ENCODE results near the gene UBIAD1. TPM values are rescaled to one million over a fixed set of nuclear protein-coding genes. Genes with fewer than 3 reads are reported as not detected.
A peak's percentile ranks its signal among the peaks of the same experiment; 100 is the strongest.

UBIAD1 gene
- polyA plus RNA-seq, 12 donors: 11.7 to 19.9 (median 15.0) TPM; not detected in 1

DNA sequence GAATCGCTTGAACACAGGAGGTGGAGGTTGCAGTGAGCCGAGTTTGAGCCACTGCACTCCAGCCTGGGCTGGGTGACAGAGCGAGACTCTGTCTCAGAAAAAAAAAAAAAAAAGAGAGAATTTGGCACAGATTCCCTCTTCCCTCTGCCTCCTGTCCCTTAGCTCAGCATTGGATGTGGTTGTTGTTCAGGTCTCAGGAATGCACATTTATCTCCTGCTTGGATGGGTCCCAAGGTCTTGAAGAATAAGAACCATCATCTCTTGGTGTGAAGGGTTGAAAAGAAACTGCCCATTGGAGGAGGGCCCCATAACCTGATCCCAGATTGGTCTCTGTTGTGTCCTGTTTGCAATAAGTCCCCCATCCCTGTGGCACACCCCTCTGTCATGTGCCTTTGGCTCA is 34.9 kb downstream of the UBIAD1 start:
- DNase-seq: no peak

DNA sequence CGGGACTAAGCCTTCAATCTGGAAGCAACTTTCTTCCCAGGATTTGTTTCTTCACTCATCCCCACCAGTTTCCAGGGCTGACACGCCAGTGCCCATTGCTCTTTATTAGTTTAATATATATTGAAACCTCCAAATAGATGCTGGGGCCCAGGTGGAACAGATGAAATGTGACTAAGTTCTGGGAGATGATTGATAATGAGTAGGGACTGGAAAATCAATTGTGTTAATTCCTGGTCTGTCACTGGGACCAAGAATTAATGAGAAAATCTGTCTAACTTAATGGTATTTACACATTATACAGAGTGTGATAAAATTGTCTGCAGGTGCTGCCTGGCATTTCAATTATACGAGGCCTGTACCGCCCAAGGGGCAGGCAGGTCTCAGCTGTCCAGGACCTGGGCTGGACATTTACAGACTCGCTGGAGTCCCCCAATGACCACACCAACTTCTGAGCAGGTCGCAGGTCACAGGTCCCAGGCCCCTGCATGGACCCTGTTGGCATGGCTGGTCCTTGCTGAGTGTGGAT is 35.8 kb downstream of the UBIAD1 start:
- no peak for DNase-seq

DNA sequence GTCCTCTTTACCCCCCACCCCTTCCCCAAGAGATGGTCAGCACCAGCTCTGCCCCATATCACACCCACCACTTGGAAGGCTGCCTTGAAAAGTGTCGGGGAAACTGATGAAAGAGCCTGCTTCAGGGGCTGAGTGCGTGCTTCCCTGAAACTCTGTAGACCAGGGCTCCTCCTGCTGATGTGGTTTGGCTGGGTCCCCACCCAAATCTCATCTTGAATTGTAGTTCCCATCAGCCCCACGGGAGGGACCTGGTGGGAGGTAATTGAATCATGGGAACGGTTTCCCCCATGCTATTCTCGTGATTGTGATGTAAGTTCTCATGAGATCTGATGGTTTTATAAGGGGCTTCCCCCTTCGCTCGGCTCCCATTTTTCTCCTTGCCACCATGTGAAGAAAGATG is 36.4 kb downstream of the UBIAD1 start:
- DNase-seq: no peak

DNA sequence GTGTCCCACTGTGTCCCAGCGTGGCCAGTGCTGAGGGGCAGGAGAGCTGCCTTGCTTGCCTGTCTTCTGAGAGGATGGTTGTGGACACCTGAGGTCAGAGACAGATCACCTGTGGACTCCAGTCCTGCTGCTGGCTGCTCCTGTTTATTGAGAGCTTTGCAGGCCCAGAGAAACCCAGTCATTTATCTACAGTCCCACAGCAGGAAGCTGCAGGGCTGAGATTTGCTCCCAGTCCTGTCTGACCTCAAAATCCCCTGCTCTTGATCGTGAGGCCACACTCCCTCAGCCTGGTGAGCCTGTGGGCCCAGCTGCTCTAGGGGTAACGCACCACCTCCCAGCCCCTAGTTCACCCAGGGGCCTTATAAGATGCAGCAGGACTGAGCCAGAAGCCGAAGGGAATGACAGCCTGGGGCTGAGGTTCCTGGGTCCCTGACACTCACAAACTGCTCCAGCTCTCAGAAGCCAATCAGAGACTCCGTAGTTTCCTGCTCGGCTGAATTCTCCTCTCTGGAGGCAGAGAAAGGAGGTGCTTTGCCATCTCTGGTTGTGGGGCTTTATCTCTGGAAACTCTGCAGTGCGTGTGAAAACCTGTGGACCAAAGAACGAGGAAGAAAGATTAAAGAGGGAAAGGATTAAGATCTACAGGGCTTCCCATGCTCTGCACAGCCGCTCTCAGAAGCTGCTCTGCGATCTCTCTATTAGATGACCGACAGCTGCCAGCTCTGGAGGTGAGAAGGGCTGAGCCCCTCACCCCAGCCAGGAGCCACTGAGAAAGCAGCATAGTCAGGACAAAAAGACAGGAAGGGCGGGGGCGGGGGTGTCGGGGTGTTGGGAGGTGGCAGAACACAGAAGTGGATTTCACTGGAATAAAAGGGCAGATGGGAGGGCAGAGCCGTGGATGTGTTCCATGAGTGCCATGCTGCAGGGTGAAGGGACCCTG is 39.1 kb downstream of the UBIAD1 start:
- no peak for DNase-seq

DNA sequence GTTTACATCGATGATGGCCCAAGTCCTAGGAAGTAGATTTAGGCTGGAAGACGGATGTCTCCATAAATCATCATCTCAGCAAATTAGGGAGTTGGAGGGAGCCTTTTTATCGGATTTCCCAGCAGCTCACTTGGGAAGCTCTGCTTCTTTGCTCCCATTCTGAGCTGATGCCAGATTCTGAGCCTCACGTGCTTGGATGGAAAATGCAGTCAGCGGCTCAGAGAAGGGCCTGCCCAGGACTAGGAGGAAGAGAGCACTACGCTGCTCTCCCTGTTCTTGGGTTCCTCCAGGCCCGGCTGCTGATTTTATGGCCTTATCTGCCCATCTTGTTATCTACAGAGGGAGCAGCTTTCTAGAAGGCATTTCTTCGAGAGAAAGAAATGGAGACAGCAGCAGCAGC is 42.0 kb downstream of the UBIAD1 start:
- DNase-seq: peak; percentile 72

DNA sequence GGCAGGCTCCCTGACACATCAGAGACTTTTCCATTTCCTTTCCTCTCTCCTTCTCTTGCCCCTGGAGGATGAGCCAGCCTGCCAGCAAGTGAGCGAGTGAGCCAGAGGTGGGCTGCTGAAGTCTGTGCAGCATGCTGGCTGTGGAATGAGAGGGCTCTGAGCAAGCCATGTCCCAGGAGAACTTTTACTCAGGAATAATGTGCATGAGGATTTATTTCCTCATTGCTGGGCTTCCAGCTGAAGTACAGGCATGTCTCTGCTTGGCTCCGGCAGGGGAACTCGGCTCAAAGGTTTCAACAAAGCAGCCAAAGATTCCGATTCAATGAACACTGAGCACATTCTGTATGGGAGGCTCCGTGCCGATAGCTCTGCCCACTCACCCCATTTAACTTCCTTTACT is 43.7 kb downstream of the UBIAD1 start:
- no peak for DNase-seq

DNA sequence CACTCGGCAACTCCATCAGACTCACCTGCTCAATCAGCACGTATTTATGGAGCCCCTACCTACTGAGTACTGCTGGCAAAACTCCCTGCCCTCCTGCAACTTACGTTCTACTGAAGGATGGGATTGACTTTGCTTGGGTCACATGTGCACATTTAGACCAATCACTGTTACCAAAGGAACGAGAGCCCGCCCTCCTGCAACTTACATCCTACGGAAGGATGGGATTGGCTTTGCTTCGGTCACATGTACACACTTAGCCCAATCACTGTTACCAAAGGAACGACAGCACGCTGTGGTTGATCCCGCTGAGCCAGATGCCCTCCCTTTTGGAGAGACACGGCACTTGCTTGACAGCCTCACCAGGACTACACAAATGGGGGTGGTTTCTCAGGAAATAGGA is 46.0 kb downstream of the UBIAD1 start:
- no peak for DNase-seq

DNA sequence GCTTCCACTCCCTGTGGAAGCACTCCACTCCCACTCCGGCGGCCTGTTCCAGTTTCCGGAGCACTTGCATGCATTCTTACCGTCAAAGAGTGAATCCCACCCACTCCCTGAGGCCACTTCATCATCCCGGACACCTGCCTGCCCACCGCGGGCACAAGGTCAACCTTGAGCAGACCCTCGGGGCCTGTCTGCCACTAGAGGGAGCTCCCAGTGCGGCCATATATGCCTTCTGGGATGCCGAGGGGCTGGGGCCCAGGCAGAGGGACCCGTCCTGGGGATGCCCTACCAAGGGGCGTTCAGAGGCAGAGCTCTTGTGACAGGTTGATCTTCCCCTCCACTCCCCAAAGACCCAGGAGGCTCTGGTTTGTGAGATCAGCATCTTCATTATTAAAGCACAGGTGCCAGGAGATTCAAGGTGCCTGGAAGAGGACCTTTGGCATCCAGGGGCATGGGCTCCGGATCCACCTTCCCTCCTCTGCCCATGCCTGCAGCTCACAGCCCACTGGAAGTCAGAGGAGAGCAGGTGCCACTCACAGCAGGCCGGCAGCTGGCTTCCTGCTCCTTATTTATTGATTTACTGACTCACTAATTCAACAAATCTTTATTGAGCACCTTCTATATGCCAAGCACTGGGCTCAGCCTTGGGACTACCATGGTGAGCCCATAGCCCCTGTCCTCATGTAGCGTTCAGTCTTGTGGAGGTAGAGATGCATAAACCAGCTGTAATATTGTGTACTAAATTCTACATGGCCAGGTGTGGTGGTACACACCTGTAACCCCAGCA is 47.3 kb downstream of the UBIAD1 start:
- no peak for DNase-seq

DNA sequence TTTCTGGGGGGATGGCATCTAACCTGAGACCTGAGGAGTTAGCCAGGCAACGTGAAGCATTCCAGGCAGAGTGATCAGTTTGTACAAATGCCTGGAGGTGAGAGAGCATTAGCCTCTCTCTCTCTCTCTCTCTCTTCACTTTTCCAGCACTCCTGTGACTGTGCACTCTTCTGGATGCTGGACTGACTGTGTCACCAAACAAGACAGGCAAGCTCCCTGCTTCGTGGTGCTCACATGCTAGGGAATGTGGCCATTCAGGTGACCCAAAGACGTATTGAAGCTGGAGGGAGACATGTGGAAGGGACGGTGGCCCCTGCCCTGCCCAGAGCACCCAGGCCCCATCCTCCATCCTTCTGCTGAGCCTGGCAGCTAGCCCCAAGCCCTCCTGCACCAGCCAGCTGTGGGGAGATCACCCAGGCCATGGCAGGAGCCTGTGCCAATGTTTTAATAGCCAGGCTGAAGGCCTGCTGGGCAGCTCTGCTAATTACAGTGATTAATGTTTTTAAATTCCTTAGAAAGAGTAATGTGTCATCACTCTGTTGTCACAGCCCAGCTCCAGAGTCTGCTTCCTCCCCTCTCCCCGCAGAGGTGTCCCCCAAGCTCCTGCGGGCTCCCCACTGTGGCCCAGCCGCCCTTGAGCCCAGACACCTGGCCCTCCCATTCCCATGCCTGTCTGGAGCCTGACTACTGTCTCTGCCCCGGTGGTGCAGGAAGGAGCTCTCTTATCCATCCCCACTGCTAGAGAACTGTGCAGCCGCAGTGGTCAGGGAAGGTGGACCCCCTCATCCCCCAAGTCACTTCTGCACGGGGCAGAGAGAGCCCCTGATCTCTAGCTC is 48.9 kb downstream of the UBIAD1 start:
- no peak for DNase-seq

DNA sequence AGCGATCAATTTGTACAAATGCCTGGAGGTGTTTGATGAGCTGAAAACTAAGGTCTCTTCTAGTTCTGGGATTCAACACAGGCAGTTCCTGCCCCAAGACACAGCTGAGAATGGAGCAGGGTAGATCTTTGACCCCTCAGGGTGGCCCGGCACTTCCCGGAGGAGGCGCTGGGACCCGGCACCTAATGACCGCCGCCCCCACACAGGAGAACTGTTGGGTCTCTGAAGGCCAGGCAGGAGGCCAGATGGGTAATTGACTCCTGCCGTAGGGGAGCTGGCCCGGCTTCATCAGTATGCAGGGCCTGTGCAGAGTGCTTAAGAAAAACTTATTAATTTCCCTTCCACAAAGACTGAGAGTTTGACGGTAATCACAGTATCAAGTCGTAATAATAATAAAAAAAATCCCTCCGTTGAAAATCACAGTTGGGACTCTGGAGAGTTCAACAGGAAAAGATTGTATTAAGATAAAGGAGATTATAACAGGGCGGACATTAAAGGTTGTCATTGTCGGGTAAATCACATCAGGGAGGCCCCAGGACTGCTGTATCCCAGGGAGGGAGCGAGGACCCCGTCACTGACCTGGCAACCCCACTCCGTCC is 51.7 kb downstream of the UBIAD1 start:
- DNase-seq: no peak

DNA sequence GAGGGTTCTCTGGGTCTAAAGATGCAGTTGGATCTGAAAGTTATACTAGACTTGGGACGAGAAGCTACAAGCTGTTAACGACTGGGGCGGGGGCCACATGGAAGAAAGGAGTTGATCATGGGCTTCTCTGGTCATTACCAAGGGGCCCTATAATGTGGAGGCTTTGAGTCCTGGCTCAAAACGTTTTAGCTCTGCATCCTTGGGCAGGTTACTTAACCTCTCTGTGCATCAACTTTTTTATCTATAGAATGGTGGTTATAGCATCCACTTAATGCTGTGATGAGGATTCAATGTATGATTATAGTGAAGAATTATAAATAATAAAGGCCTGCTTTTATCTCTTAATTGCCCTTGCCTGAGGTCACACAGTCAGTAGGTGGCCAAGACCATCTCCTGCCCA is 53.1 kb downstream of the UBIAD1 start:
- no peak for DNase-seq

DNA sequence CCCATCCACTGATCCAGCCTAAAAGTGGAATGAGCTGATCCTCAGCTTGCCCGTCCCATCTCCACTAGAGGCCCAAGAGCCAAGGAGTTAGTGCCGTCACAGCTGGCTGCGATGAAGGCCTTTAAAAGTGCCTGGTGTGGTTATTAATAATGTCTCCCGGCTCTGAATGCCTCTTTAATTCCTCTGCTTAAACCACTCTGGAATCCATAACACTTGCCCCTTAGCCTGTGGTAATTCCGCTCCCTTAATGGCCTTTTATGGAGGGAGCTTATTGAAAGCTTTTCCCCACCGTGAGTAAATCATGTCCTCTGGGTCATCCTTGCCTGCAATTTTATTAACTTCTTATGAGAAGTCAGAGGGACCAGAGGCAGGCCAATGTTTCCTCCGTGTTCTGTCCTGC is 55.4 kb downstream of the UBIAD1 start:
- no peak for DNase-seq

DNA sequence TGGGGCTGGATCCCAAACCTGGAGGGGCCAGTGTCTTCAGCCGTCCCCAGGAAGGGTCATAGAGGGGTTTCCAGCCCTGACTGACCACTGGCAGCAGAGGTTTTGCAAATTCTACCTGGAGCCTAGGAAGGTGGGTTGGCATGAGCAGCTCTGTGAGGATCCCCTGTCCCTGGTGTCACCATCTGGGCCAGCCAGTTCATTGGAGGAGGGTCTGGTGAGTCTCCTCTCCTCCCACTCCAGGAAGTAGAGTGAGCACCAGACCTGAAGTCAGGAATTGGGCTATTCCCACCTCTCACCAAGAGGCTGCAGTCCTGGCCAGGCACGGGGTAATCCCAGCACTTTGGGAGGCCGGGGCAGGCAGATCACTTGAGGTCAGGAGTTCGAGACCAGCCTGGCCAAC is 57.4 kb downstream of the UBIAD1 start:
- no peak for DNase-seq

DNA sequence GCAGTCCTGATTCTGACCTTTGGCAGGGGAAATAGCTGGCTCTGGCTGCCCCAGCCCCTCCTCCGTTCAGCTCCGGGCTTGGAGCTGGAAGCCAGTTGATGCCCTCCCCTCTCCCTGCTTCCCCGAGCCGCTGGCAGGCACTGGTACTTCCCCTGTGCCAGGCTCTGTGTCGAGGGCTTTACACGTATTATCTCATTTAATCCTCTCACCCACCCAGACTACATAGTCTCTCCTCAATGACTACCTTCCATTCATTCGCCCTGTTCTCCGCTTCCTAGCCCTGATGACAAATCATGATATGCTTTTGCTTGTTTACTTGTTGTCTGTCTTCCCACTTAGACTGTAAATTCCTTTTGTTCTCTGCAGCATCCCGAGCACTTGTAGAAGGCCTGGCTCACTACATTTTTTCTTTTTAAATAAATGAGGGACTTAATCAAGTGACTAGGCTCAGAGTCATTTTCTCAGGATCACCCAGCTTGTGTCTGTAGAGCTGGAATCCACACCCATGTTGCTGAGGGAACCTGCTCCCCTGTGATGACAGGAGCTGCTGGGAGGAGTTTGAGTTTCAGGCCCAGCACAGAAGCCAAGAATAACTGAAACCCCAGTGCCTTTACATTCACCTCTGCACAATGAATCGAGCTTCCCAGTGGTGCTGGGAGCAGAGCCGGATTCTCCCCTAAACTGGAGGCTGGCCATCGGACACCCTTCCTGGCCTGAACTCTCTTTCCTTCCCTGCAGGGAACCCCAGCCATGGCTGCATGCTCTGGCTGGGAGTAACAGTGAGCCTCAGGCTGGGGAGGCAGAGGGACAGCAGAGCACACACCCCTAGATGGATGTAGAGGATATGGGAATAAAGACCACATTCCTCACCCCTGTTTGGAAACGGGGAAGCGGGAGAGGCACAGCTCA is 58.3 kb downstream of the UBIAD1 start:
- DNase-seq: no peak

DNA sequence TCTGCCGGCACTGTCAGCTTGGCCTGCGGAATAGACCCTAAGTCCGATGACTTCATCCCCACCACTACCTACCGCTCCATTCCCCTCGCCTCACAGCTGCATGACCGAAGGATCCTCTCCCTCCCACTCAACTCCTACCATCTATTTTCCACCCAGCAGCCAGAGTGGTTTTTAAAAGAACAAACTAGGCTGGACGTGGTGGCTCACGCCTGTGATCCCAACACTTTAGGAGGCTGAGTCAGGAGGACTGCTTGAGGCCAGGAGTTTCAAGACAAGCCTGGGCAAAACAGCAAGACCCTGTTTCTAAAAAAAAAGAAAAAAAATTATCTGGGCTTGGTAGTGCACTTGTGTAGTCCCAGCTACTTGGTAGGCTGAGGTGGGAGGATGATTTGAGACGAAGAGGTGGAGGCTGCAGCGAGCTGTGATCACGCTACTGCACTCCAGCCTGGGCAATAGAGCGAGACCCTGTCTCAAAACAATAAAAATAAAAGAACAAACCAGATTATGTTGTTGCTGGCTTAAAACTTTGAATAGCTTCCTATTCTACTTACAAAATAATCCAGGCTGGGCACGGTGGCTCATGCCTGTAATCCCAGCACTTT is 59.0 kb downstream of the UBIAD1 start:
- no peak for DNase-seq

DNA sequence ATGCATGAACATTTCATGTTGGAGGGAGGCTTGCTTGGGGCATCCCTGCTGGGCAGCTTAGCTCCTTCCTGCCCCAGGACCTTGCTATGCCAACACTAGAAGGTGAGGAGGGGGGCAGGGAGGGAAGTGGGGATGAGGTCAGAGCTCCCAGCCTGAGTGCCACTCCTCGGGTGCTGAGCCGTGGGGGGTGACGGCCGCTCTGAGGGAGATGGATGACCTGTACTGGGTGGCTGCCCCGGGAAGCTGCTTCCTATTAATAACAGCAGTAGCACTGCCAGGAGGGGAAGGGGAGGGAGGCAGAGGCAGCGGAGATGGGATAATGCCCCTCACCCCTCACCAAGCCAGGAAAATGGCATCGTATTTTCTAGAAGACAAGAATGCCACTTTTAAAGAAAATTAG is 60.6 kb downstream of the UBIAD1 start:
- no peak for DNase-seq

DNA sequence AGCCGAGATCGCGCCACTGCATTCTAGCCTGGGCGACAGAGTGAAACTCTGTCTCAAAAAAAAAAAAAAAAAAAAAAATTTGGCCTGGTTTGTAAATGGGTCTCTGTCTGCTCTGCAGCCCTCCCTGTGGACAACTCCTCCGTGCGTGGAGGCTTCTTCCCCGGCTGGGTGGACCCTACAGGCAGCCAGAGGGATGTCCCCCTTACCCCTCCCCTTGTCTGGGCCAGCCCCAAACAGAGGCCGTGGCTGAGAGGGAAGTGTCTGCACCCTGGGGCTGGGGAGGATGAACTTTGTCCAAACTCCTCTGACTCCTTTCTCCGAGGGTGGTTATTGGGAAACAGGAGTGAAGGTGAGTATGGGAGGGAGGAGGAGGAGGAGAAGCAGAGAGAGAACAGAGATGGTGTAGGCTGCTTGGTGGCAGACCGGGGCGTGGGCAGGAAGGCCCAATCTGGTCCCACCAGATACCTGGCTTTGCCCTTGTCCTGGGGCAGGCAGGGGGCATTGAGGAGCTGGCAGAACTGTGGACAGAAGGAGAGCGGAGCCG is 61.3 kb downstream of the UBIAD1 start:
- DNase-seq: no peak

DNA sequence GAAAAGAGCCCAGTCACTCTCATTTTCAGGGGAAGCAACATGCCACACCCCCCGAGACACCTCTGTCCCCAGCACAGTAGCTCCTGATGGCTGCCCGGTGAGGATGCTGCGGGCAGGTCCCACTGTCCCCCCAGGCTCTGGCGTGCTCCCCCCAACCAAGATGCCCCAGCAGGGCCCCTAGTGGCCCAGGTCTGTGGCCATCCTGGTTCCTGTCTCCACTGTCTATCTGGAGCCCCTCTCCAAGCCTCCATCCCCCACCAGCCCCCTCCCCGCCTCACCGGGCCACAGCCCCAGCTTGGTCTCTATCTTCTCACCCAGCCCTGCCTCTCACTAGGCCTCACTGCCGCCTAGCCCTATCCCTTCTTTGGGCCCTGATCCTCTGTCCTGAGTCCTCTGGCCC is 61.8 kb downstream of the UBIAD1 start:
- no peak for DNase-seq

DNA sequence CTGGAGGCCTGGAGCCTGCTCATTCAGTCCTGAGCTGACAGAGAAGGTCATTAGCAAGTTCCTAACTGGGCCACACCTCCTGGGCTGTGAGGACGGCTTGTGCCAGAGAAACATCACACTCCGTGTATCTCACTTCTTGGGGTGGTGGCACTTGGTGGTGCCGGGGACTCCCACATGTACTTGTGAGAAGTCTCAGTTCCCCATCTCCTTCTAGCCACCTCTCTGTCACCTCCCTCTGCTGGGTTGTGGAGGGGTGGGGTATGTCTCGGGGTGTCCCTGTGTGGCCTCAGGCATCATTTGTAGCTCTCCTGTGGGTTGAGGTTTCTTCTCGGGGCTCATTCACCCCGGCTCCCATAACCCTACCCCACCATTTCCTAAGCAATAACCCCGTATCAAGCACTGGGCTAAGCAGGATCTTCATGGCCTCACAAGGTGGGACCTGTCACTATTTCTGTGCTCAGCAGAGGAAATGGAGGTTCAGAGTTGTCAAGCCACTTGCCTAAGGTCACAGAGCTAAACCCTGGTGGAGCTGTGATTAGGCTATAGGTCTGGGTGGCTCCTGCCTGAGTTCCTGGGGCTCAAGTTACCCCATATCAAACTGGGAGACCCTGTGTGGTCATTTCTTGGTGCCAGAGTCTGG is 62.5 kb downstream of the UBIAD1 start:
- DNase-seq: no peak

Measured in muscle of arm (tissue), 12 donors.